DMS 273 (cell line): ENCODE results near the gene SUSD4.
"Not testable (repeated sequence)": the region's sequence is repeated elsewhere in the genome, so short reads cannot be mapped to it uniquely, and the experiment has no call there.

ENCODE experiments used
- DNase-seq: peaks from one replicate; lab custom pipeline; 2025; ENCODE audit not compliant: unreplicated experiment; lab: John Stamatoyannopoulos, UW

SUSD4 gene

GRCh38 chr1:223299553-223299952 is 64.4 kb downstream of the SUSD4 start:
- DNase-seq, result no peak

GRCh38 chr1:223298701-223299100 is 65.3 kb downstream of the SUSD4 start:
- no peak for DNase-seq

- no peak for DNase-seq
Observed at GRCh38 chr1:223297800-223298199, 66.2 kb downstream of the SUSD4 start.

- DNase-seq, result no peak
Observed at GRCh38 chr1:223291796-223292195, 72.2 kb downstream of the SUSD4 start.

GRCh38 chr1:223290397-223290796 is 73.6 kb downstream of the SUSD4 start:
- peak; percentile 4 for DNase-seq

- DNase-seq, result no peak
Observed at GRCh38 chr1:223289621-223290020, 74.4 kb downstream of the SUSD4 start.

GRCh38 chr1:223288826-223289225 is 75.2 kb downstream of the SUSD4 start:
- DNase-seq, result no peak

- no peak for DNase-seq
Observed at GRCh38 chr1:223285452-223285851, 78.5 kb downstream of the SUSD4 start.

GRCh38 chr1:223283697-223284096 is 80.3 kb downstream of the SUSD4 start:
- DNase-seq, result not testable (repeated sequence)

GRCh38 chr1:223278311-223278710 is 85.7 kb downstream of the SUSD4 start:
- not testable (repeated sequence) for DNase-seq

GRCh38 chr1:223276029-223276428 is 87.9 kb downstream of the SUSD4 start:
- no peak for DNase-seq

- no peak for DNase-seq
Observed at GRCh38 chr1:223273511-223273910, 90.5 kb downstream of the SUSD4 start.

- DNase-seq, result no peak
Observed at GRCh38 chr1:223271085-223271781, 92.7 kb downstream of the SUSD4 start.

- DNase-seq, result no peak
Observed at GRCh38 chr1:223270155-223270554, 93.8 kb downstream of the SUSD4 start.

GRCh38 chr1:223269006-223269405 is 95.0 kb downstream of the SUSD4 start:
- DNase-seq, result no peak

GRCh38 chr1:223266632-223267172 is 97.3 kb downstream of the SUSD4 start:
- DNase-seq, result no peak

GRCh38 chr1:223264983-223265908 is 98.7 kb downstream of the SUSD4 start:
- DNase-seq, result no peak

GRCh38 chr1:223264529-223264928 is 99.4 kb downstream of the SUSD4 start:
- DNase-seq, result no peak

- no peak for DNase-seq
Observed at GRCh38 chr1:223261914-223262313, 102.1 kb downstream of the SUSD4 start.

- no peak for DNase-seq
Observed at GRCh38 chr1:223260712-223261111, 103.3 kb downstream of the SUSD4 start.

- no peak for DNase-seq
Observed at GRCh38 chr1:223259462-223259861, 104.5 kb downstream of the SUSD4 start.

- DNase-seq, result no peak
Observed at GRCh38 chr1:223258751-223259198, 105.2 kb downstream of the SUSD4 start.
